Lower leg skin (tissue), 4 donors: ENCODE results near the gene UGT1A4. TPM values are rescaled to one million over a fixed set of nuclear protein-coding genes. Genes with fewer than 3 reads are reported as not detected.

Experiments
- DNase-seq, 2 donors: peaks; one replicate each; pipeline ENCODE4 v3.0.0-alpha.2; 2019; ENCODE audit warnings: low spot score in 2 of 2
- H3K4me3 ChIP-seq: fragments of 200-600 bp; sonication (generic); 2 replicates; pipeline ENCODE4 v1.5.1; 2017; ENCODE audit warnings: mild to moderate bottlenecking, low read depth; ENCODE audit not compliant: poor library complexity, severe bottlenecking
- POLR2A ChIP-seq, 2 donors: fragments of 450-650 bp; IDR thresholded peaks; one replicate each; pipeline ENCODE4 v1.6.1; 2016 to 2017; ENCODE audit warnings: antibody characterized with exemption in 2 of 2, mild to moderate bottlenecking in 1 of 2, moderate library complexity in 1 of 2
- WGBS, 2 donors: methylation state at CpG; one replicate each; pipeline ENCODE4 v1.1.5; 2018; 5-methylcytosine and 5-hydroxymethylcytosine counted together
- intact Hi-C: fragments of 100-400 bp; cut with DNase I; formaldehyde crosslinking; loops from one replicate; pipeline ENCODE4 v1.15.0; 2023; ENCODE audit warnings: low total_unique reads
- total RNA-seq, 4 donors: library from RNA; depleted of rRNA; stranded (reverse); fragments of >200 nt; gene quantifications; one replicate each; pipeline ENCODE4 v1.1.0, GENCODE V29; 2016
- TF ChIP-seq, protein P1 (sequence below), 3 donors: fragments of 450-650 bp; IDR thresholded peaks; one replicate each; pipeline ENCODE4 v1.5.1; 2016; ENCODE audit warnings: antibody characterized with exemption in 3 of 3, mild to moderate bottlenecking in 3 of 3, moderate library complexity in 2 of 3

The UGT1A4 gene
- total RNA-seq, 4 donors from 2014 or later = 1.0 to 2.9 (median 2.4) TPM

DNA sequence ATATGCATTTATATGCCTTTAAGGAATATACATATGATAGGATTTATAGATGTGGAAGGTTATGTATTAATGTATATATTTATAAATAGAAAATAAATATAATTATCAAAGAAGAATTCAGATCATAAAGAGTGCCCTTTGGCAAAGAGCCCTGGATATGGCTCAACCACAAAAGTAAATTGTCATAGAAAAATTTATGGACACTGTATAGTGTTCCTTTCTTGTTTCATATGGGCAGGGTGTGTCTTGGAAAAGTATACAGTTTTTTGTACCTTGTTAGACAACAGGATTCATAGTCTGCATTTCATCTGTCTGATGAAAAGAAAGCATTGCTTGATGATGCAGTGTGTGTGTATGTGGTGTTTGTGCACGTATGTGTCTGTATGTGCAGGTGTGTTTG is 33.9 kb upstream of the UGT1A4 start:
- intact Hi-C loops = no loop called here
- 69 to 78% methylated on average over 1 of the region's 1 CpG for WGBS, 2 donors
- H3K4me3 ChIP-seq = no peak overlapping the region
- DNase-seq = no peak
- TF ChIP-seq, protein P1, sequence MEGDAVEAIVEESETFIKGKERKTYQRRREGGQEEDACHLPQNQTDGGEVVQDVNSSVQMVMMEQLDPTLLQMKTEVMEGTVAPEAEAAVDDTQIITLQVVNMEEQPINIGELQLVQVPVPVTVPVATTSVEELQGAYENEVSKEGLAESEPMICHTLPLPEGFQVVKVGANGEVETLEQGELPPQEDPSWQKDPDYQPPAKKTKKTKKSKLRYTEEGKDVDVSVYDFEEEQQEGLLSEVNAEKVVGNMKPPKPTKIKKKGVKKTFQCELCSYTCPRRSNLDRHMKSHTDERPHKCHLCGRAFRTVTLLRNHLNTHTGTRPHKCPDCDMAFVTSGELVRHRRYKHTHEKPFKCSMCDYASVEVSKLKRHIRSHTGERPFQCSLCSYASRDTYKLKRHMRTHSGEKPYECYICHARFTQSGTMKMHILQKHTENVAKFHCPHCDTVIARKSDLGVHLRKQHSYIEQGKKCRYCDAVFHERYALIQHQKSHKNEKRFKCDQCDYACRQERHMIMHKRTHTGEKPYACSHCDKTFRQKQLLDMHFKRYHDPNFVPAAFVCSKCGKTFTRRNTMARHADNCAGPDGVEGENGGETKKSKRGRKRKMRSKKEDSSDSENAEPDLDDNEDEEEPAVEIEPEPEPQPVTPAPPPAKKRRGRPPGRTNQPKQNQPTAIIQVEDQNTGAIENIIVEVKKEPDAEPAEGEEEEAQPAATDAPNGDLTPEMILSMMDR (IDR thresholded peaks at IDR 0.05) = no peak
- TF ChIP-seq POLR2A (IDR thresholded peaks at IDR 0.05) = no peak

DNA sequence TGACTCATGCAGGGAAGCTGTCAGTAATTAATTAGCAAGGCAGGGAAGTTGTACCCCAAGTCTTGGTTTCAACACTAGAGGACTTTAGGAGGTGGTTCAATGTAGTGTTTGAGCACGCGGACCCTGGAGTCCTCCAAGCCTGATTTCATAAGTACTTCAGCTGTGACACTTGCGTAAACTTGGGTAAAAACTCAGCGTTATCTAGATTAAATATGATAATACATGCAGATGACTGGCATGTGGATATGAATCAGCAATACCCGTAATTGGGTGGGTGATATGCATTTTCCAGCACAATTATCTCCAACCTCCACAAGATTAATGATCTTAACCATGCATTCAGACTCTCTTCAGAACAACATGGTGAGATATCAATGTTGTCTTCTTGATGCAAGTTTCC is 31.6 kb upstream of the UGT1A4 start:
- DNase-seq = no peak
- intact Hi-C loops = no loop called here
- TF ChIP-seq POLR2A (IDR thresholded peaks at IDR 0.05) = no peak
- TF ChIP-seq, protein P1 (IDR thresholded peaks at IDR 0.05) = no peak
- WGBS, 2 donors = 55 to 78% methylated on average over 5 of the region's 5 CpGs
- H3K4me3 ChIP-seq = no peak overlapping the region

DNA sequence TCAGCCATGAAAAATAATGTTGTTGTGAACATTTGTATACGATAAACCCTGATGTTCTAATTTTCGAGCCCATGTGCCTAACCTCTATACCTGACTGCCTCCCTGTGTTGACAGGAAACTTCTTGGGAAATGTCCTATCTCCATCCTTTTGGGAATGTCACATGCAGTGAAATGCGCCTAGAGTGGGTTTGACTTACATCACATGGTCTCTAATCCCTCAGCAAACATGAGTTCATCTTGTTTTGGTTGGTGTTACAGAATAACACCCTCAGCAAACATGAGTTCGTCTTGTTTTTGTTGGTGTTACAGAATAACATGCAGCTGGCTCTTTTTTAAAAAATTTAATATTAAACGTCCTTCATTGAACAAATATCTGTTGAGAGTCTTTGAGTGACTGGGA is 30.2 kb upstream of the UGT1A4 start:
- intact Hi-C loops = no loop called here
- no peak overlapping the region for H3K4me3 ChIP-seq
- WGBS, 2 donors = 87 to 89% methylated on average over 5 of the region's 5 CpGs
- TF ChIP-seq, protein P1 (IDR thresholded peaks at IDR 0.05) = no peak
- TF ChIP-seq POLR2A (IDR thresholded peaks at IDR 0.05) = no peak
- no peak for DNase-seq

DNA sequence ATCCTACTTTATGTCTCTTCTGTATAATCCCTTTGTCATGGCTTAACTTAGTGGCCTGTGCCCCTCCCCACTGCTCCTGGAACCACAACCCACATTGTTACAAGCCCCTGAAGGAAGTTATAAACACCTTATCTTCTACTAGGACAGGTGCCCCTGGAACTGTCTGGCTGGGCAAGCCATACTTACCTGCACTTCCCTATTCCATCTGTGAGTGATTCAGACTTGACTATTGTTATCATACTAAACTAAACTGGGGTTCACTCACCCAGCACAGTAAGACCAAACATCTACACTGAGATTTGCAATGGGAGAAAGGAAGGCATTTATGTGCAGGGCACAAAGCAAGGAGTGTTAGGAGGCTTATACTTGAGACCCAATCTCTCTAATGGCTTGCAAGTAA is 29.5 kb upstream of the UGT1A4 start:
- DNase-seq = no peak
- TF ChIP-seq POLR2A (IDR thresholded peaks at IDR 0.05) = no peak
- TF ChIP-seq, protein P1 (IDR thresholded peaks at IDR 0.05) = no peak
- intact Hi-C loops = no loop called here
- no peak overlapping the region for H3K4me3 ChIP-seq

DNA sequence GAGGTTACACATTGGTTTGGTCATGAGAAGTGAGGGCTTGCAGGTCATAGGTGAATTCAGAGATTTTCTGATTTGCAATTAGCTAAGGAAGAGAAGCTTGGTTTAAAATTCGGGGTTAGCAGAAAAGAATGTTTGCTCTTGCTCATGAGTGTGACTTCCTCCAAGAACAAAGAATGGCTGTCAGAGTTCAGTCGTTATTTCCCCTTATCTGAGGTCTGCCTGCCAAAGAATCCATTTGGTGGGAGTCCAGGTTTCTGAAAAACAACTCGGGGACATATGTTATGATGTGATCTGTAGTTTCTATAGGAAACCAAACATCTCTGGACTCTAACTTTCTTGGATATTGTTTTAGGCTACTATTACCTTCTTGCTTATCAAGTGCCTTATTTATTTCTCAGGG is 29.0 kb upstream of the UGT1A4 start:
- no peak overlapping the region for H3K4me3 ChIP-seq
- intact Hi-C loops = no loop called here
- WGBS, 2 donors = 16 to 26% methylated on average over 3 of the region's 3 CpGs
- DNase-seq = no peak
- TF ChIP-seq, protein P1 (IDR thresholded peaks at IDR 0.05) = no peak
- no peak for TF ChIP-seq POLR2A (IDR thresholded peaks at IDR 0.05)

DNA sequence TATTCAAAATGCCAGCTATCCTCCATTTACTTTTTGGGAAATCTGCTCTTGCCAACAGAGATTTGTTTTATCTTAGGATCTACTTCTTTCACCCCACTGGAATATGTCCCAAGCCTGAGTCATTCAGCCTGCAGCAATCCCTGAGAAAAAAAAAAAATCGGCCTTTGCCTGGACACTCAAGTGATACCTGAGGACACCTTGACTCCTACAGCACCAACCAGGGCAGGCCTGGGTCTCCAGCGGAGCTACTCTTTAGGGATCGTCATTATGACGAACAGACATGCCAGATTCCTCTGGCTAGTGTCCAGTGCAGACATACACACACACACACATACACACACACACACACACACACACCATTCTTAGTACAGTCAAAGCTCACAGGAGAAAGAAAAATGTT is 28.1 kb upstream of the UGT1A4 start:
- 39 to 48% methylated on average over 4 of the region's 4 CpGs for WGBS, 2 donors
- TF ChIP-seq, protein P1 (IDR thresholded peaks at IDR 0.05) = no peak
- TF ChIP-seq POLR2A (IDR thresholded peaks at IDR 0.05) = no peak
- intact Hi-C loops = loop anchor here (5.0 kb wide), 1 partner anchor 613 kb away; no protein-coding TSS in a partner anchor
- no peak for DNase-seq
- H3K4me3 ChIP-seq = no peak overlapping the region
